ENCODE measurements around the gene TLE4. TPM values are rescaled to one million over a fixed set of nuclear protein-coding genes. Genes with fewer than 3 reads are reported as not detected.

Gene TLE4
- total and polyA plus RNA-seq, 10 of the 15 experiments (the other 5 are each of a cell fraction or from before 2014, with no cell fraction given), result 5.3 to 53.3 (median 23.3) TPM

- intact Hi-C loops (cut with micrococcal nuclease; ENCODE audit: unreplicated experiment), result no loop called here
- FAIRE-seq, result no peak
- H3K9me3 ChIP-seq (replicated peaks; ENCODE audit: control insufficient read depth, insufficient read depth, low read length), result no peaks in the 10 kb centered on the region; the same call in 2 of the 3 replicates
- H2AFZ ChIP-seq (ENCODE audit: control insufficient read depth, low read depth, low read length), result no peak overlapping the region
- CTCF ChIA-PET, result no interaction called here
- POLR2A ChIA-PET, result no interaction called here
- no peak for TF ChIP-seq SREBF2 (IDR thresholded peaks at IDR 0.05; ENCODE audit: low read length)
- no peak for TF ChIP-seq TAF1 (IDR thresholded peaks at IDR 0.05; ENCODE audit: borderline replicate concordance, low read depth, low read length)
- TF ChIP-seq ZBTB33 (IDR thresholded peaks at IDR 0.05), result no peak
- TF ChIP-seq USF2 (IDR thresholded peaks at IDR 0.05; ENCODE audit: borderline replicate concordance, low read depth, low read length), result no peak
- TF ChIP-seq POLR2AphosphoS2 (IDR thresholded peaks at IDR 0.05; ENCODE audit: low read depth, low read length), result no peak
- H3K9ac ChIP-seq (ENCODE audit: control insufficient read depth, insufficient read depth, low read length), result no peak overlapping the region
- no peaks in the 10 kb centered on the region for H3K36me3 ChIP-seq (ENCODE audit: control insufficient read depth in 2 of 2, insufficient read depth in 2 of 2, low read length in 1 of 2)
- in situ Hi-C loops (cut with MboI), result no loop called here
- ATAC-seq, result no peak
- H3K79me2 ChIP-seq (ENCODE audit: control insufficient read depth, insufficient read depth, low read length), result no peaks in the 10 kb centered on the region
- no TSS peak for BruUV-seq (replicated peaks)
- H4K20me1 ChIP-seq (ENCODE audit: control insufficient read depth, insufficient read depth), result no peaks in the 10 kb centered on the region
- SMC1A ChIA-PET (ENCODE audit: uncharacterized antibody, unreplicated experiment), result no interaction called here
- H3K4me3 ChIP-seq, result no peak overlapping the region
- no peak overlapping the region for H3K4me2 ChIP-seq (ENCODE audit: control insufficient read depth, insufficient read depth)
- H3K4me1 ChIP-seq (ENCODE audit: control insufficient read depth, insufficient read depth, low read length), result no peaks in the 10 kb centered on the region
- RAD21 ChIA-PET (ENCODE audit: unreplicated experiment), result no interaction called here
- no peak overlapping the region for H3K27ac ChIP-seq (ENCODE audit: control insufficient read depth, insufficient read depth)
- no peaks in the 10 kb centered on the region for H3K27me3 ChIP-seq (replicated peaks in 1 of 2; ENCODE audit: control insufficient read depth in 2 of 2, insufficient read depth in 2 of 2, low read length in 1 of 2)
- no peak for DNase-seq (ENCODE audit: low read depth, low spot score)
These were observed 185.3 kb downstream of the TLE4 start for GRCh38 chr9:79757074-79757473.
